Ovary (tissue), 3 donors: Measurements from ENCODE around the gene COL8A1.

Experiments
- POLR2A ChIP-seq: fragments of 450-650 bp; IDR thresholded peaks from one replicate; pipeline ENCODE4 v1.6.1; 2017; ENCODE audit warnings: antibody characterized with exemption, mild to moderate bottlenecking, moderate library complexity
- TF ChIP-seq, protein P1 (sequence below), 3 donors: fragments of 450-650 bp in 2 of 3; fragments of 200-600 bp in 1 of 3; IDR thresholded peaks; one replicate each; pipeline versions ENCODE4 v1.5.1 to v1.8.0; 2016 to 2022; ENCODE audit warnings: antibody characterized with exemption in 3 of 3, mild to moderate bottlenecking in 1 of 3
- donor health status: DM: no; HTN: no; CAD: no.

DNA sequence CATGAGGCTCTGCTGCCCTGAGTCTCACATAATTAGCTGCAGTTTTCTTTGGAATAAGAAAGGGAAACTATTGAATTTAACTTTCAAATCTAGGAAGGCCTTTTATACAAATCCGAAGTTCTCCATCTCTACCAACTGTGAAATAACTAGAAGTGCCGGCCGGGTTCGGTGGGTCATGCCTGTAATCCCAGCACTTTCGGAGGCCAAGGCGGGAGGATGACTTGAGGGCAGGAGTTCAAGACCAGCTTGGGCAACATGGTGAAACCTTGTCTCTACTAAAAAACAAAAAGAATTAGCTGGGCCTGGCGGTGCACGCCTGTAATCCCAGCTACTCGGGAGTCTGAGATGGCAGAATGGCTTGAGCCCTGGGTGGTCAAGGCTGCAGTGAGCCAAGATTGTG is 43.6 kb downstream of the COL8A1 start:
- TF ChIP-seq POLR2A: no peak
- TF ChIP-seq, protein P1, sequence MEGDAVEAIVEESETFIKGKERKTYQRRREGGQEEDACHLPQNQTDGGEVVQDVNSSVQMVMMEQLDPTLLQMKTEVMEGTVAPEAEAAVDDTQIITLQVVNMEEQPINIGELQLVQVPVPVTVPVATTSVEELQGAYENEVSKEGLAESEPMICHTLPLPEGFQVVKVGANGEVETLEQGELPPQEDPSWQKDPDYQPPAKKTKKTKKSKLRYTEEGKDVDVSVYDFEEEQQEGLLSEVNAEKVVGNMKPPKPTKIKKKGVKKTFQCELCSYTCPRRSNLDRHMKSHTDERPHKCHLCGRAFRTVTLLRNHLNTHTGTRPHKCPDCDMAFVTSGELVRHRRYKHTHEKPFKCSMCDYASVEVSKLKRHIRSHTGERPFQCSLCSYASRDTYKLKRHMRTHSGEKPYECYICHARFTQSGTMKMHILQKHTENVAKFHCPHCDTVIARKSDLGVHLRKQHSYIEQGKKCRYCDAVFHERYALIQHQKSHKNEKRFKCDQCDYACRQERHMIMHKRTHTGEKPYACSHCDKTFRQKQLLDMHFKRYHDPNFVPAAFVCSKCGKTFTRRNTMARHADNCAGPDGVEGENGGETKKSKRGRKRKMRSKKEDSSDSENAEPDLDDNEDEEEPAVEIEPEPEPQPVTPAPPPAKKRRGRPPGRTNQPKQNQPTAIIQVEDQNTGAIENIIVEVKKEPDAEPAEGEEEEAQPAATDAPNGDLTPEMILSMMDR (IDR thresholded peaks at IDR 0.05): no peak
